Sigmoid colon (tissue), 7 donors: ENCODE measurements around the gene TTLL8. TPM values are rescaled to one million over a fixed set of nuclear protein-coding genes. Genes with fewer than 3 reads are reported as not detected.

ENCODE experiments used
- DNase-seq: peaks from one replicate; pipeline ENCODE4 v3.0.0-alpha.2; 2019
- H3K27ac ChIP-seq, 4 donors: fragments of 200-600 bp; sonication (generic); one replicate each; pipeline ENCODE4 v1.5.1; 2016 to 2019; ENCODE audit warnings: mild to moderate bottlenecking in 1 of 4
- H3K27me3 ChIP-seq, 3 donors: fragments of 200-600 bp; sonication (generic); one replicate each; pipeline ENCODE4 v1.5.1; 2019; ENCODE audit warnings: mild to moderate bottlenecking in 1 of 3
- H3K36me3 ChIP-seq, 4 donors: fragments of 200-600 bp; sonication (generic); one replicate each; pipeline ENCODE4 v1.5.1; 2016 to 2019
- H3K4me1 ChIP-seq, 4 donors: fragments of 200-600 bp; sonication (generic); one replicate each; pipeline ENCODE4 v1.5.1; 2017 to 2019
- H3K4me3 ChIP-seq, 4 donors: fragments of 200-600 bp; sonication (generic); one replicate each; pipeline ENCODE4 v1.5.1; 2017 to 2019; ENCODE audit warnings: mild to moderate bottlenecking in 2 of 4, moderate library complexity in 1 of 4
- H3K9me3 ChIP-seq, 4 donors: fragments of 200-600 bp in 3 of 4; sonication (generic) in 3 of 4; one replicate each; pipeline versions ENCODE4 v1.5.1 to v1.6.1; 2013 to 2019
- CTCF ChIP-seq, 4 experiments: fragments of 450-650 bp in 3 of 4; fragments of 200-600 bp in 1 of 4; IDR thresholded peaks; one replicate each; pipeline ENCODE4 v1.5.1; 2016 to 2019; ENCODE audit warnings: antibody characterized with exemption in 4 of 4, mild to moderate bottlenecking in 3 of 4, moderate library complexity in 2 of 4
- EP300 ChIP-seq, 4 donors: sonication (generic); formaldehyde crosslinking; IDR thresholded peaks; one replicate each; pipeline ENCODE4 v1.6.1; 2017; ENCODE audit warnings: antibody characterized with exemption in 4 of 4
- POLR2A ChIP-seq, 2 donors: fragments of 450-650 bp; IDR thresholded peaks; one replicate each; pipeline ENCODE4 v1.6.1; 2016; ENCODE audit warnings: antibody characterized with exemption in 2 of 2, mild to moderate bottlenecking in 2 of 2, moderate library complexity in 2 of 2
- POLR2AphosphoS5 ChIP-seq, 4 donors: sonication (generic); formaldehyde crosslinking; IDR thresholded peaks; one replicate each; pipeline ENCODE4 v1.6.1; 2017; ENCODE audit warnings: antibody characterized with exemption in 4 of 4
- WGBS, 2 donors: extraction: QIAGEN DNeasy Blood & Tissue Kit; methylation state at CpG; one replicate each; pipeline ENCODE4 v1.1.7; 2013; 5-methylcytosine and 5-hydroxymethylcytosine counted together
- intact Hi-C: fragments of 100-400 bp; cut with DNase I; formaldehyde crosslinking; loops from one replicate; pipeline ENCODE4 v1.15.1; 2023
- polyA plus RNA-seq, 3 donors: library from polyadenylated mRNA; stranded (reverse); fragments of 200-250 nt; gene quantifications; one replicate each; pipeline ENCODE4 v1.2.3, GENCODE V29; 2013
- total RNA-seq, 4 donors: library from RNA; depleted of rRNA; stranded (reverse); fragments of >200 nt; gene quantifications; one replicate each; pipeline ENCODE4 v1.1.0, GENCODE V29; 2016
- donor health status: healthy with polysubstance abuse.
- donor health status: Bipolar disorder and iron deficiency.
- donor health status: healthy.

Gene TTLL8
- total and polyA plus RNA-seq, 7 donors, result not detected

- Histone ChIP-seq H3K9me3 (no peaks in the 10 kb centered on the region), H3K27ac (no peak overlapping the region), H3K4me3 (no peak overlapping the region), H3K36me3 (no peaks in the 10 kb centered on the region), H3K4me1 (no peaks in the 10 kb centered on the region), H3K27me3 (peaks cover 0 to 3% (median 0%) of the 10 kb centered on the region in 3 donors)
- no peak for DNase-seq
- WGBS, 2 donors, result 82 to 91% methylated on average over 28 of the region's 28 CpGs
- TF ChIP-seq EP300 (IDR thresholded peaks at IDR 0.05) (no peak), CTCF (IDR thresholded peaks at IDR 0.05) (no peak), POLR2AphosphoS5 (IDR thresholded peaks at IDR 0.05) (no peak), POLR2A (IDR thresholded peaks at IDR 0.05) (no peak)
- intact Hi-C loops, result no loop called here
Observed at GRCh38 chr22:50072714-50073538, 14.8 kb upstream of the TTLL8 start.

DNA sequence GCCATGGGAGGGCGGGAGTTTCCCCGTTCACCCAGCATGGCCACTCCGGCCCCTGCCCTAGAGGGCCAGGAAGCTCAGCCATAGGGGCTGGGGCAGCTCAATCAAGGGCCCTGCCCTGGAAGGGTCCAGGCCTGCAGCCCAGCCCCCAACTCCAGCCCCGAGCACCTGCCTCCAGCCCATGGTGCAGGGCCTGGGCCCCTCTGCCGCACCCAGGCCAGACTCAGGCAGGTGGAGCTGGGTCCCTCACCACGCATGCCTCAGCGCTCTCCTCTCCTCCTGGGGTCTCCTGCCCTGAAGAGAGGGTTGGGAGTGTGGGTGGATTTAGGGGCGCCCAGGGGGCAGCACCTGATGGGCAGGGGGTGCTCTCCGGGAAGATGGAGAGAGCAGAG is 14.1 kb upstream of the TTLL8 start:
- no peak for TF ChIP-seq CTCF (IDR thresholded peaks at IDR 0.05)
- no peak for TF ChIP-seq EP300 (IDR thresholded peaks at IDR 0.05)
- no peak for TF ChIP-seq POLR2A (IDR thresholded peaks at IDR 0.05)
- no peak for TF ChIP-seq POLR2AphosphoS5 (IDR thresholded peaks at IDR 0.05)
- 89 to 91% methylated on average over 9 of the region's 9 CpGs for WGBS, 2 donors
- H3K9me3 ChIP-seq, result no peaks in the 10 kb centered on the region
- no peak overlapping the region for H3K4me3 ChIP-seq
- DNase-seq, result no peak
- H3K4me1 ChIP-seq, result no peaks in the 10 kb centered on the region
- H3K27me3 ChIP-seq, result peaks cover 0 to 3% (median 0%) of the 10 kb centered on the region in 3 donors
- no peaks in the 10 kb centered on the region for H3K36me3 ChIP-seq
- intact Hi-C loops, result no loop called here
- H3K27ac ChIP-seq, result no peak overlapping the region

GRCh38 chr22:50071432-50072166 is 13.5 kb upstream of the TTLL8 start:
- Histone ChIP-seq H3K9me3 (no peaks in the 10 kb centered on the region), H3K27me3 (peaks cover 0 to 3% (median 0%) of the 10 kb centered on the region in 3 donors), H3K4me1 (no peaks in the 10 kb centered on the region), H3K4me3 (no peak overlapping the region), H3K36me3 (no peaks in the 10 kb centered on the region), H3K27ac (no peak overlapping the region)
- TF ChIP-seq POLR2A (IDR thresholded peaks at IDR 0.05) (no peak), POLR2AphosphoS5 (IDR thresholded peaks at IDR 0.05) (no peak), CTCF (IDR thresholded peaks at IDR 0.05) (no peak), EP300 (IDR thresholded peaks at IDR 0.05) (no peak)
- intact Hi-C loops, result no loop called here
- WGBS, 2 donors, result 79 to 90% methylated on average over 14 of the region's 14 CpGs
- no peak for DNase-seq

DNA sequence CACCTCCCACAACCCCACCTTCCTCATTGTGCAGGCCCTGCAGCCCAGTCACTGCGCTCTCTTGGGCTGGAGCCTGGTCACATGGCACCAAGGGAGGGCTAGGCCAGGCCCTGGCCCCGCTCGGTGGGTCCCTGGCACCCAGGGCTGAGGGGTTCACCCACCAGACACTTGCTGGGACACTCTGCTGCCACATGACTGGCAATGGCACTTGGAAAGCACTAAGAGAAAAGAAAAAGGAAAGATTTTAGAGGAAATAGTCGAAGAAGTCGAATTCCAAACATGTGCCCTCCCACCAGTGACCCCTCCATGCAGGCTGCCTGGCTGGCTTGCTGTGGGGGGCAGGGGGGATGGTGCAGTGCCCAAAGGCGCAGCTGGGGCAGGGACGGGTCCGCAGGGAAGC is 12.3 kb upstream of the TTLL8 start:
- intact Hi-C loops, result no loop called here
- H3K4me3 ChIP-seq, result no peak overlapping the region
- no peaks in the 10 kb centered on the region for H3K36me3 ChIP-seq
- TF ChIP-seq EP300 (IDR thresholded peaks at IDR 0.05) (no peak), POLR2A (IDR thresholded peaks at IDR 0.05) (no peak), POLR2AphosphoS5 (IDR thresholded peaks at IDR 0.05) (no peak), CTCF (IDR thresholded peaks at IDR 0.05) (no peak)
- H3K9me3 ChIP-seq, result no peaks in the 10 kb centered on the region
- H3K27me3 ChIP-seq, result peaks cover 0 to 3% (median 0%) of the 10 kb centered on the region in 3 donors
- no peak for DNase-seq
- no peaks in the 10 kb centered on the region for H3K4me1 ChIP-seq
- no peak overlapping the region for H3K27ac ChIP-seq
- WGBS, 2 donors, result 86 to 87% methylated on average over 8 of the region's 8 CpGs
